GM12864 (cell line): ENCODE results near the gene PTBP3.
"Not testable (repeated sequence)": the region's sequence is repeated elsewhere in the genome, so short reads cannot be mapped to it uniquely, and the experiment has no call there.

ENCODE experiments used
- DNase-seq: peaks from one replicate; pipeline ENCODE4 v3.0.0-alpha.2; 2011; ENCODE audit warnings: low read depth
- H3K4me3 ChIP-seq: 2 replicates; pipeline ENCODE4 v1.5.1; 2011; ENCODE audit warnings: mild to moderate bottlenecking, low read depth, low read length, control low read depth
- TF ChIP-seq, protein P1 (sequence below): IDR thresholded peaks from 2 replicates; pipeline ENCODE4 v1.5.1; 2011; ENCODE audit warnings: low read depth, mild to moderate bottlenecking, moderate library complexity, low read length, control low read depth, inconsistent platforms; ENCODE audit errors: missing control alignments

The PTBP3 gene

DNA sequence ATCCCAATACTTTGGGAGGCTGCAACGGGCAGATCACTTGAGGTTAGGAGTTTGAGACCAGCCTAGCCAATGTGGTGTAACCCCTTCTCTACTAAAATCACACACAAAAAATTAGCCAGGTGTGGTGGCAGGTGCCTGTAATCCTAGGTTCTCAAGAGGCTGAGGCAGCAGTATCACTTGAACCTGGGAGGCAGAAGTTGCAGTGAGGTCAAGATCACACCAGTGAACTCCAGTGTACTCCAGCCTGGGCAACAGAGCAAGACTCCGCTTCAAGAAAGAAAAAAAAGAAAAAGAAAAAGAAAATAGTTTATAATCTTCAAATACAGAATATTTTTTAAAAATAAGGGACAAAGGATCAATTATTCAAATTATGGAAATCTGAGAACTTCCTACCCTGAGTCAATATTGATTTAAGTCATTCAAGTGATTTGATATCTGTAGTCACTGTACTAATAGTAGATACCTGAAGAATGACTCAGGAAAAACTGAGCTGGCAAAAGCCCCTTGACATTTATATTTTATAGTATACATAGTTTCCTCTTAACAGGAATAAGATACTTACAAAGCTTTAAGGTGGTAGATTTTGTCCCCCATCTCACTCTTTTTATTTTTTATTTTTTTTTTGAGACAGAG is 61.8 kb downstream of the PTBP3 start:
- no peak overlapping the region for H3K4me3 ChIP-seq
- TF ChIP-seq, protein P1, sequence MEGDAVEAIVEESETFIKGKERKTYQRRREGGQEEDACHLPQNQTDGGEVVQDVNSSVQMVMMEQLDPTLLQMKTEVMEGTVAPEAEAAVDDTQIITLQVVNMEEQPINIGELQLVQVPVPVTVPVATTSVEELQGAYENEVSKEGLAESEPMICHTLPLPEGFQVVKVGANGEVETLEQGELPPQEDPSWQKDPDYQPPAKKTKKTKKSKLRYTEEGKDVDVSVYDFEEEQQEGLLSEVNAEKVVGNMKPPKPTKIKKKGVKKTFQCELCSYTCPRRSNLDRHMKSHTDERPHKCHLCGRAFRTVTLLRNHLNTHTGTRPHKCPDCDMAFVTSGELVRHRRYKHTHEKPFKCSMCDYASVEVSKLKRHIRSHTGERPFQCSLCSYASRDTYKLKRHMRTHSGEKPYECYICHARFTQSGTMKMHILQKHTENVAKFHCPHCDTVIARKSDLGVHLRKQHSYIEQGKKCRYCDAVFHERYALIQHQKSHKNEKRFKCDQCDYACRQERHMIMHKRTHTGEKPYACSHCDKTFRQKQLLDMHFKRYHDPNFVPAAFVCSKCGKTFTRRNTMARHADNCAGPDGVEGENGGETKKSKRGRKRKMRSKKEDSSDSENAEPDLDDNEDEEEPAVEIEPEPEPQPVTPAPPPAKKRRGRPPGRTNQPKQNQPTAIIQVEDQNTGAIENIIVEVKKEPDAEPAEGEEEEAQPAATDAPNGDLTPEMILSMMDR = no peak
- DNase-seq = no peak

DNA sequence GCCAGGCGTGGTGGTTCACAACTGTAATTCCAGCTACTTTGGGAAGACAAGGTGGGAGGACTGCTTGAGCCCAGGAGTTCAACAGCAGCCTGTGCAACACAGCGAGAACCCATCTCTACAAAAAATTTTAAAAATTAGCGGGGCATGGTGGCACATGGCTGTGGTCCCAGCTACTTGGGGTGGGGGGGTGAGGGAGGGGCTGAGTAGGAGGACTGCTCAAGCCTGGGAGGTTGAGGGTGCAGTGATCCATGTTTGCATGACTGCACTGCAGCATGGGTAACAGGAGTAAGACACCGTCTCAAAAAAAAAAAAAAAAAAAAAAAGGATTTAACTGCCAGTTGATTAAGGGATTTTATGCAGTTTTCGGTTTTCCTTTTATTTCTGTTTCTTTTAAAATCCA is 65.0 kb downstream of the PTBP3 start:
- TF ChIP-seq, protein P1 = no peak
- H3K4me3 ChIP-seq = no peak overlapping the region
- DNase-seq = no peak

DNA sequence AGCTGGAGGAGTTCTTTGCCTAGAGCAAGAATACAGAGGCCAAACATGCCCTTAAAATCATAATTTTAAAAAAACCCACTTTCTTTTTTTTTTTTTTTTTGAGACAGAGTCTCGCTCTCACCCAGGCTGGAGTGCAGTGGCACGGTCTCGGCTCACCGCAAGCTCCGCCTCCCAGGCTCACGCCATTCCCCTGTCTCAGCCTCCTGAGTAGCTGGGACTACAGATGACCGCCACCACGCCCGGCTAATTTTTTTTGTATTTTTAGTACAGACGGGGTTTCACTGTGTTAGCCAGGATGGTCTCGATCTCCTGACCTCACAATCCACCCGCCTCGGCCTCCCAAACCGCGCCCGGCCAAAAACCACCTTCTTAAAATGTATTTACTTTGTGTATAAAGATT is 66.3 kb downstream of the PTBP3 start:
- DNase-seq, H3K4me3 ChIP-seq: not testable (repeated sequence)

DNA sequence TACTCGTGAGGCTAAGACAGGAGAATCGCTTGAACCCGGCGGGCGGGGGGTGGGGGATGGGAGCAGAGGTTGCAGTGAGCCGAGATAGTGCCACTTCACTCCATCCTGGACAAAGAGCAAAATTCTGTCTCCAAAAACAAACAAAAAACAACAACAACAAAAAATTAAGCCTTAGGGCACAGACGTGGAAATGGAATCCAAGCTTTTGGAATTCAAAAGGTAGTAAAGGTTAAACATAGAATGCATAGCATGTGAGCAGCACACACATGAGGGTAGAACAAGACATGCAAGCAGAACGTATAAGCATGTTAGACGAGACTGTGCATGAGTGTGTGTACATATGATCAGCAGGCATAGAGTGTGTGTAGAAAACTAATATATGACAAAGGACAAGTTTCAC is 68.0 kb downstream of the PTBP3 start:
- no peak for DNase-seq
- H3K4me3 ChIP-seq = no peak overlapping the region
- TF ChIP-seq, protein P1 = no peak

DNA sequence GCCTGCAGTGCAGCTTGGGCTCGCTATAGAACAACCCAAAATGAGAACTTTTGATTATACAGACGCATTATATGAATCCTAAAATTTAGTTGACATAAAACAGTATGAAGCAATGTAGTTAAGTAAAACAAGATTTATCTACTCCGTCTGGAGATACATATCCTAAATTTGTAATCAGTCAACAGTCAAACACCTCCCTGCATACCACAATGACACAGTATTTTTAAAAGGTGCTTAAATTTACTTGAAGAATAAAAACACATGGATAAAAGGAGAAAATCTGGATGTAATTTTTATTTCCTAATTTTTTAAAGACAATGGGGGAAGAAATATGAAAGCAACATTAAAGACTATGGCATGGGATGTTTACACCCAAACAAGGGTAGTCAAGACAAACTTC is 70.8 kb downstream of the PTBP3 start:
- H3K4me3 ChIP-seq = no peak overlapping the region
- TF ChIP-seq, protein P1 = no peak
- DNase-seq = no peak

DNA sequence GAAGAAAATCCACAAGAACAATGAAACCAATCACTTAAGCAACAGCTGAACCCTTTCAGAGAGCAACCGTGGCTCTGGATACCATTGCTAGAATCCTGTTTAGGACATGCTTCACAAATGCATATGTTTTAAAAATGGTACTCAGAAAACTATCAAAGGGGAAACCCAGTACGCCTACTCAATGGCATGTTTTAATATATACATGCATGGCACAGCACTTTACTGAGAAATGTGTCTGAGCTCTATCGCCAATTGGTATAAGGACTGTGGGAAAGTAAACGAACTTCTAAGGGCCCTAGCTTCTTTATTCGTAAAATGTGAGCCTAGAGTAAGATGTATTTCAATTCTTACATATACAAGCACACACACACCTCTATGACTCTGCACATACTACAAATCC is 72.3 kb downstream of the PTBP3 start:
- TF ChIP-seq, protein P1 = no peak
- no peak for DNase-seq
- H3K4me3 ChIP-seq = no peak overlapping the region

DNA sequence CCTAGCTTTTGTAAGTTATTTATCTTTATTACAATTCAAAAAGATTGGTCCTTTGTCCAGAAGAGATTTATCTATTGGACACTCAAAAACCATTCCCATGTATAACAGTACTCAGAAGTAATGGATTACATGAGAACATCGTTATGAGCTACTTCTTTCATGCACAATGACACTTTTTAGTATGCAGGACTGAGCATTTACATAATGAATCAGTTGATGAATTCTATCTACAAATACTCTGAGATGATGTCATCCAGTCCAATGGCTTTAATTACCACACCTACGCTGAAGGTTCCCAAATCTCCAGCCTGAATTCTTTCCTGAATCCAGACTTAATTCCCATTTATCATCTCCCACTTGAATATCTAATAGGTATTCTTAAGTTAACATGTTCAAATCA is 75.3 kb downstream of the PTBP3 start:
- TF ChIP-seq, protein P1 = no peak
- H3K4me3 ChIP-seq = no peak overlapping the region
- DNase-seq = no peak
